Measurements from ENCODE around the gene RNF149.
"Not testable (repeated sequence)": the region's sequence is repeated elsewhere in the genome, so short reads cannot be mapped to it uniquely, and the experiment has no call there.

RNF149 gene

DNA sequence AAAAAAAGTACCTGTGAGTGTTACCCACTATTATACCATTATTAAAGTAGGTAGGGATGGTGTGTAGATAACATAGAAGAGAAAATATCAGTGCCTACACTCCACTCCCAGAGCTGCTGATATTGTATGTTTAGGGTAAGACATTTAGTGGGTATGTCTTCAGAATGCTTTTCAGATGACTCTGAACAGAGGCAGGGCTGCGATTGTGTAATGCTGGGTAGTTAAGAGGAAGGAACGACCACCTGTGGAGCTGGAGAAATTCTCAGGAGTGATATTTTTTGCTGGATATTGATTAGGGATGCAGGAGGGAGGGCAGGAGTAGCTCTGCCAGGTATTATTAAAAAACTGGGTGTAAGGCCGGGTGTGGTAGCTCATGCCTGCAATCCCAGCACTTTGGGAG lies 53.0 kb downstream of the RNF149 start:
- DNase-seq (ENCODE audit: low spot score), result no peak

GRCh38 chr2:101253703-101254450 lies 54.6 kb downstream of the RNF149 start:
- DNase-seq (ENCODE audit: low spot score), result no peak

DNA sequence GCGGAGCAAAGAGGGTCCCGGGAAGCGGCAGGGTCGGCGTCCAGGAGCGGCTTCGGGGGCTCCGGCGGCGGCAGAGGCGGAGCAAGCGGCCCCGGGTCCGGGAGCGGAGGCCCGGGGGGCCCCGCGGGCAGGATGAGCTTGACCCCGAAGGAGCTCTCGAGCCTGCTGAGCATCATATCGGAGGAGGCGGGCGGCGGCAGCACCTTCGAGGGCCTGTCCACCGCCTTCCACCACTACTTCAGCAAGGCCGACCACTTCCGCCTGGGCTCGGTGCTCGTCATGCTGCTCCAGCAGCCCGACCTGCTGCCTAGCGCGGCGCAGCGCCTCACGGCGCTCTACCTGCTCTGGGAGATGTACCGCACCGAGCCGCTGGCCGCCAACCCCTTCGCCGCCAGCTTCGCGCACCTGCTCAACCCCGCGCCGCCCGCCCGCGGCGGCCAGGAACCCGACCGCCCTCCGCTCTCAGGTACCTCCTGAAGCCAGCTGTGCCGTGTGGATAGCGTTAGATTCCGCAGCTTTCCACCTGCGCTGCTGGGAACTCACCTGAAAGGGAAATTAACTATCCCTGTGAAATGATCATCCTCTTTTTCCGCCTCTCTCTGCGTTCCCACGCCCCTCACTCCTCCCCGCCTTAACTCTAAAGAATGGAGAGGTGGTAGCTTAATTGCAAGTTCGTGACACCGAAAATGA lies 55.3 kb downstream of the RNF149 start:
- DNase-seq (ENCODE audit: low spot score), result peak; percentile 54

- peak; percentile 96 for DNase-seq (ENCODE audit: low spot score)
Measured at GRCh38 chr2:101252408-101253012, 56.0 kb downstream of the RNF149 start, which contains the start of gene CNOT11. CNOT11 (plus strand) TSS chr2:101252886; CDS start chr2:101252965, 79 bp downstream.

GRCh38 chr2:101251844-101252407 lies 56.6 kb downstream of the RNF149 start:
- no peak for DNase-seq (ENCODE audit: low spot score)

- DNase-seq (ENCODE audit: low spot score), result not testable (repeated sequence)
Measured at GRCh38 chr2:101251246-101251781, 57.2 kb downstream of the RNF149 start.

- no peak for DNase-seq (ENCODE audit: low spot score)
Measured at GRCh38 chr2:101249826-101250225, 58.7 kb downstream of the RNF149 start.

- not testable (repeated sequence) for DNase-seq (ENCODE audit: low spot score)
Measured at GRCh38 chr2:101248756-101249155, 59.7 kb downstream of the RNF149 start.

DNA sequence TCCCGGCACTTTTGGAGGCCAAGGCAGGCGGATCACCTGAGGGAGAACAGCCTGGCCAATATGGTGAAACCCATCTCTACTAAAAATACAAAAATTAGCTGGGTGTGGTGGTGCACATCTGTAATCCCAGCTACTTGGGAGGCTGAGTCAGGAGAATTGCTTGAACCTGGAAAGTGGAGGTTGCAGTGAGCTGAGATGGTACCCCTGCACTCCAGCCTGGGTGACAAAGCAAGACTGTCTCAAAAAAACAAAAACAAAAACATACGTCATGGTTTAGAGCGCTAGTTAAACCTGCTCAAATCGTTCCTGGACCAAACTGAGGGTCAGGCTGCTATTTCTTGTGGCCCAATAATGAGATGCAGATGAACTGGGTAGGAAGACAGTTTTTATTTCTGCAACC lies 63.0 kb downstream of the RNF149 start:
- not testable (repeated sequence) for DNase-seq (ENCODE audit: low spot score)

DNA sequence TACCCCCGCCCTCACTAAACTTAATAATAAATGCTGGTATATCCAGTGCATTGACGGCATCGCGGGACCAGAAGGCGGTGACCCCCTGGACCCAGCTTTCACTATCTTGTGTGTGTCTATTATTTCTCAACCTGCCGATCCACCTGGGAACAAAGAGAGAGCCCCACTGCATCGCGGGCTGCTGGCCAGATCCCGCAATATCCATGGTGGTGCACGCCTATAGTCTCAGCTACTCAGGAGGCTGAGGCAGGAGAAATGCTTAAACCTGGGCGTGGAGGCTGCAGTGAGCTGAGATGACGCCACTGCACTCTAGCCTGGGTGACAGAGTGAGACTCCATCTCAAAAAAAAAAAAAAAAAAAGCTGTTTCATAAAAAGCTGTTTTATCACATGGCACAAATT lies 63.6 kb downstream of the RNF149 start:
- not testable (repeated sequence) for DNase-seq (ENCODE audit: low spot score)

GRCh38 chr2:101244373-101244772 lies 64.1 kb downstream of the RNF149 start:
- not testable (repeated sequence) for DNase-seq (ENCODE audit: low spot score)

DNA sequence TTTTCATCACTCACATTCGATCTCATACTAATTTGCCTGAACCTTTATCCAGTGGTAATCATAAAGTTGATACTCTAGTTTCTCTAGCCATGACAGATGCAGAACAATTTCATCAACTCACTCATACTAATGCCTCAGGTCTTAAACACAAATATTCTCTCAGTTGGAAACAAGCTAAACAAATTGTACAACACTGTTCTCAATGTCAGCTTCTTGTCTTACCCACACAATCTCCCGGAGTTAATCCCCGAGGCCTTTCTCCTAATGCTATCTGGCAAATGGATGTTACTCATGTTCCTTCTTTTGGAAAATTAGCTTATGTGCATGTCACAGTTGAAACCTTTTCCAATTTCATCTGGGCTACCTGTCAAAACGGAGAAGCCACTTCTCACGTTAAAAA lies 67.3 kb downstream of the RNF149 start:
- DNase-seq (ENCODE audit: low spot score), result no peak

GRCh38 chr2:101240694-101241093 lies 67.8 kb downstream of the RNF149 start:
- DNase-seq (ENCODE audit: low spot score), result not testable (repeated sequence)

DNA sequence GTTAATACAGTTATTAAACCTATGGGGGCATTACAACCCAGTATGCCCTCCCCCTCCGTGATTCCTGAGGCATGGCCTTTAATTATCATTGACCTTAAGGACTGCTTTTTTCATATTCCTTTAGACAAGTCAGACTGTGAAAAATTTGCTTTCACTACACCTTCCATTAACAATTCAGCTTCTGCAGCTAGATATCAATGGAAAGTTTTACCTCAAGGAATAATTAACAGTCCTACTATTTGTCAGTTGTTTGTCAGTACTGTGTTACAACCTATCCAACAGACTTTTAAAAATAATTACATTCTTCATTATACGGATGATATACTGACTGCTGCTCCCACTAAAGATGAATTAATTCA lies 68.8 kb downstream of the RNF149 start:
- DNase-seq (ENCODE audit: low spot score), result not testable (repeated sequence)

DNA sequence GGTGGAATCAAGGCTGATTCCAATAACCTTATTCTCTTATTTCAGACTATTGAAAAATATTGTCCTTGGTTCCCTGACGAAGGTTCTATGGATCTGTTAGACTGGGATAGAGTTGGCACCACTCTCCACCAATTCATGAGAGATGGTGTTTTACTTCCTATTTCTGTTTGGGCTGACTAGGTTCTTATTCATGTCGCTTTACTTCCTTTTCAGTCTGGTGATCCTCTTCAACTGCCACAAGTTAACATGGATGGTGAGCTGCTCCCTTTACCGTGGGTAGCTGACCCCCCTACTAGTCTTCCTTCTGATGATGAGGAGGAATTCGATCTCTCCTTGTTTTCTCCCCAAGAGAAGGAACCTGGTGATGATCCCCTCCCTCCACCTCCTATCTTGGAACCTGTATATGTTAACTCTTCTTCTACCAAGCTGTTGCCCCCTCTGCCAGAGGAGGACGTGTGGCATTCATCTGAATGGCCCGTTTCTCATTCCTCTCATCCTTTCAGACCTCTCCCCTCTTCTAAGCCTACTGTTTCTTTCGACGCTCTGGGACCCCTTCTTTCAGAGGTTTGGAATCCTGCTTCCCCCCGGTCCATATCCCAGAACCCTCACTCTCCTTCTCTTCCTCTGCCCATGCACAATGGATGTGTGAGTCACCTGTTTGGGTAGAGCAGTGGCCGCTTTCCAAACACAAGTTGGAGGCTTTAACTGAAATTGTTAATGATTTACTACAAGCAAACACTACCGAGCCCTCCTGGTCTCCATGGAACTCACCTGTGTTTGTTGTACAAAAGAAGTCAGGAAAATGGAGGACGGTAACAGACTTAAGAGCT lies 69.4 kb downstream of the RNF149 start:
- no peak for DNase-seq (ENCODE audit: low spot score)

GRCh38 chr2:101237944-101238343 lies 70.6 kb downstream of the RNF149 start:
- DNase-seq (ENCODE audit: low spot score), result not testable (repeated sequence)

DNA sequence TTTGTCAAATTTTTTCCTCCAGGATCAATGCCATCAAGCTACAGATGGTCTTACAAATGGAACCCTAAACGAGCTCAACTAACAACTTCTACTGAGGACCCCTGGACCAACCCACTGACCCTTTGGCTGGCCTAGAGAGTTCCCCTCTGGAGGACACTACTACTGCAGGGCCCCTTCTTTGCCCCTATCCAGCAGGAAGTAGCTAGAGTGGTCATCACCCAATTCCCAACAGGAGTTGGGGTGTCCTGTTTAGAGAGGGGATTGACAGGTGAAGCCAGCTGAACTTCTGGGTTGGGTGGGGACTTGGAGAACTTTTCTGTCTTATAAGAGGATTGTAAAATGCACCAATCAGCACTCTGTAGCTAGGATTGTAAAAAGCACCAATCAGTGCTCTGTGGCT lies 72.5 kb downstream of the RNF149 start:
- not testable (repeated sequence) for DNase-seq (ENCODE audit: low spot score)

- DNase-seq (ENCODE audit: low spot score), result no peak
Measured at GRCh38 chr2:101234169-101234938, 74.1 kb downstream of the RNF149 start.

DNA sequence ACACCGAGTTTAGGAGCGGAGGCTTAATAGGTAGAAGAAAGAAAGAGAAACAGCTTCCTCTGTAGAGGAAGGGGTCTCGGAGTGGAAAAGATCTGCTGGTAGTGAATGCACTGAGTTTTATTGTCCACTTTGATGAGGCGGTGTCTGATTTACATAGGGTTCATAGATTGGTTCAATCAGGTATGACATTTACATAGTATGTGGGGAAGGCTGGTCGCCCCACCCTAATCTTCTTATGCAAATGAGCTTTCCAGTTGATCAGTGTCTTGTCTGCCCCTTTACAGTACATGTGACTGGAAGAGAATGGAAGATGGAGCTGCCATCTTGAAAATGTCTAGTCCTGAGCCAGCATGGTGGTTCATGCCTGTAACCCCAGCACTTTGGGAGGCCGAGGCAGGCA lies 75.7 kb downstream of the RNF149 start:
- DNase-seq (ENCODE audit: low spot score), result no peak

- no peak for DNase-seq (ENCODE audit: low spot score)
Measured at GRCh38 chr2:101231937-101232730, 76.4 kb downstream of the RNF149 start.
